B cell (primary cell): Measurements from ENCODE around the gene GREM1. TPM values are rescaled to one million over a fixed set of nuclear protein-coding genes. Genes with fewer than 3 reads are reported as not detected.

Experiments
- ATAC-seq: fragments of 200-7000 bp; cut with Tn5 transposase; one replicate; pipeline ENCODE4 v1.10.0; 2021; ENCODE audit warnings: low read depth, mild to moderate bottlenecking, moderate number of reproducible peaks, moderate library complexity
- CTCF ChIA-PET: fragments of 350-600 bp; sonication (Branson Sonifier 250); formaldehyde crosslinking; loops from one replicate; lab custom pipeline; 2021; ENCODE audit warnings: antibody characterized with exemption, inconsistent platforms; lab: Charles Lee
- POLR2A ChIA-PET: fragments of 350-600 bp; sonication (Branson Sonifier 250); formaldehyde crosslinking; loops from one replicate; lab custom pipeline; 2021; ENCODE audit warnings: antibody characterized with exemption; lab: Charles Lee
- DNase-seq: peaks from one replicate; pipeline ENCODE4 v3.0.0; 2013
- H2AFZ ChIP-seq: 2 replicates; pipeline ENCODE4 v1.6.1; 2012; ENCODE audit warnings: mild to moderate bottlenecking, low read depth, low read length; ENCODE audit not compliant: insufficient read depth, poor library complexity, severe bottlenecking
- H3K27ac ChIP-seq, 2 donors: 1 replicate in 1 of 2; 2 replicates in 1 of 2; pipeline ENCODE4 v1.5.1; 2012 to 2013; ENCODE audit warnings: low read length in 2 of 2, mild to moderate bottlenecking in 2 of 2, moderate library complexity in 1 of 2
- H3K27me3 ChIP-seq, 4 experiments: fragments of 200-600 bp in 1 of 4; sonication (generic) in 1 of 4; replicated peaks in 1 of 4; 1 replicate in 2 of 4; 2 replicates in 2 of 4; pipeline versions ENCODE4 v1.6.1 to v1.7.0; 2013 to 2016; ENCODE audit warnings: low read length in 3 of 4, mild to moderate bottlenecking in 2 of 4, mixed read lengths in 1 of 4, moderate library complexity in 1 of 4; ENCODE audit not compliant: insufficient read depth in 4 of 4, control insufficient read depth in 3 of 4; ENCODE audit errors: control extremely low read depth in 1 of 4
- H3K36me3 ChIP-seq, 2 experiments: replicated peaks in 1 of 2; 1 replicate in 1 of 2; 2 replicates in 1 of 2; pipeline versions ENCODE4 v1.6.1 to v1.7.1; 2013; ENCODE audit warnings: low read length in 1 of 2; ENCODE audit not compliant: insufficient read depth in 2 of 2, control insufficient read depth in 1 of 2; ENCODE audit errors: control extremely low read depth in 1 of 2, extremely low read depth in 1 of 2
- H3K4me1 ChIP-seq, 2 donors: fragments of 200-600 bp in 1 of 2; sonication (generic) in 1 of 2; 1 replicate in 1 of 2; 2 replicates in 1 of 2; pipeline versions ENCODE4 v1.5.1 to v1.6.1; 2013 to 2017; ENCODE audit warnings: low read length in 2 of 2; ENCODE audit not compliant: control insufficient read depth in 2 of 2, insufficient read depth in 2 of 2
- H3K4me2 ChIP-seq: replicated peaks from 2 replicates; pipeline ENCODE3; 2012; ENCODE audit warnings: mild to moderate bottlenecking, low read depth, low read length; ENCODE audit not compliant: poor library complexity, severe bottlenecking
- H3K4me3 ChIP-seq, 5 experiments: fragments of 200-600 bp in 1 of 5; sonication (generic) in 1 of 5; 1 replicate in 3 of 5; 2 replicates in 2 of 5; pipeline versions ENCODE4 v1.5.1 to v1.7.0; 2011 to 2016; ENCODE audit warnings: low read length in 4 of 5, mild to moderate bottlenecking in 4 of 5, low read depth in 2 of 5, control low read depth in 1 of 5, moderate library complexity in 1 of 5; ENCODE audit not compliant: insufficient read depth in 1 of 5; ENCODE audit errors: control extremely low read depth in 1 of 5, extremely low read depth in 1 of 5
- H3K79me2 ChIP-seq: fragments of 200-600 bp; sonication (generic); one replicate; pipeline ENCODE4 v1.6.0; 2016; ENCODE audit warnings: low read length; ENCODE audit not compliant: control insufficient read depth, insufficient read depth
- H3K9ac ChIP-seq: fragments of 200-600 bp; sonication (generic); 2 replicates; pipeline ENCODE4 v1.6.1; 2017; ENCODE audit warnings: mild to moderate bottlenecking, low read length, moderate library complexity
- H3K9me3 ChIP-seq, 3 donors: one replicate each; pipeline versions ENCODE4 v1.6.1 to v1.7.1; 2013; ENCODE audit warnings: low read length in 2 of 3; ENCODE audit not compliant: control insufficient read depth in 2 of 3, insufficient read depth in 1 of 3; ENCODE audit errors: control extremely low read depth in 1 of 3
- H4K20me1 ChIP-seq: 2 replicates; pipeline ENCODE4 v1.6.0; 2012; ENCODE audit warnings: mild to moderate bottlenecking, low read length; ENCODE audit not compliant: insufficient read depth, control insufficient read depth, poor library complexity, severe bottlenecking
- H3K27ac Mint-ChIP-seq: one replicate; pipeline ENCODE4 v1.8.0; 2021; ENCODE audit warnings: mixed read lengths
- H3K27me3 Mint-ChIP-seq: one replicate; pipeline ENCODE4 v1.8.0; 2021; ENCODE audit warnings: mixed read lengths
- H3K4me1 Mint-ChIP-seq: one replicate; pipeline ENCODE4 v1.8.0; 2021; ENCODE audit warnings: mixed read lengths
- H3K4me3 Mint-ChIP-seq: one replicate; pipeline ENCODE4 v1.8.0; 2021; ENCODE audit warnings: mixed read lengths
- H3K9me3 Mint-ChIP-seq: one replicate; pipeline ENCODE4 v1.8.0; 2022; ENCODE audit warnings: mixed read lengths; ENCODE audit not compliant: insufficient read depth
- EZH2 ChIP-seq: IDR thresholded peaks from 2 replicates; pipeline ENCODE4 v1.6.1; 2012; ENCODE audit warnings: borderline replicate concordance, low read depth, mild to moderate bottlenecking, moderate library complexity, low read length; ENCODE audit not compliant: insufficient read depth, poor library complexity, severe bottlenecking
- WGBS: methylation state at CpG from one replicate; pipeline ENCODE4 v1.1.5; 2013; ENCODE audit warnings: missing lambda C conversion rate; ENCODE audit not compliant: insufficient coverage; 5-methylcytosine and 5-hydroxymethylcytosine counted together
- intact Hi-C: fragments of 100-400 bp; cut with micrococcal nuclease; formaldehyde crosslinking; loops from one replicate; pipeline ENCODE4 v1.10.0; 2022
- polyA plus RNA-seq: library from polyadenylated mRNA; depleted of rRNA; stranded (reverse); fragments of >200 nt; gene quantifications from 2 replicates; pipeline ENCODE4 v1.2.3, GENCODE V29; 2012
- total RNA-seq, 2 donors: library from RNA; stranded (reverse); fragments of 120-200 nt in 1 of 2; gene quantifications; 1 replicate in 1 of 2; 2 replicates in 1 of 2; pipeline versions ENCODE4 v1.2.3 to v1.2.4, GENCODE V29; 2013 to 2022
- TF ChIP-seq, protein P1 (sequence below): fragments of 200-600 bp; IDR thresholded peaks from one replicate; pipeline ENCODE4 v1.8.0; 2022; ENCODE audit warnings: antibody characterized with exemption, mild to moderate bottlenecking

Gene GREM1
- total and polyA plus RNA-seq, 2 donors (not counting 1 experiment from before 2014, with no cell fraction given) = not detected

DNA sequence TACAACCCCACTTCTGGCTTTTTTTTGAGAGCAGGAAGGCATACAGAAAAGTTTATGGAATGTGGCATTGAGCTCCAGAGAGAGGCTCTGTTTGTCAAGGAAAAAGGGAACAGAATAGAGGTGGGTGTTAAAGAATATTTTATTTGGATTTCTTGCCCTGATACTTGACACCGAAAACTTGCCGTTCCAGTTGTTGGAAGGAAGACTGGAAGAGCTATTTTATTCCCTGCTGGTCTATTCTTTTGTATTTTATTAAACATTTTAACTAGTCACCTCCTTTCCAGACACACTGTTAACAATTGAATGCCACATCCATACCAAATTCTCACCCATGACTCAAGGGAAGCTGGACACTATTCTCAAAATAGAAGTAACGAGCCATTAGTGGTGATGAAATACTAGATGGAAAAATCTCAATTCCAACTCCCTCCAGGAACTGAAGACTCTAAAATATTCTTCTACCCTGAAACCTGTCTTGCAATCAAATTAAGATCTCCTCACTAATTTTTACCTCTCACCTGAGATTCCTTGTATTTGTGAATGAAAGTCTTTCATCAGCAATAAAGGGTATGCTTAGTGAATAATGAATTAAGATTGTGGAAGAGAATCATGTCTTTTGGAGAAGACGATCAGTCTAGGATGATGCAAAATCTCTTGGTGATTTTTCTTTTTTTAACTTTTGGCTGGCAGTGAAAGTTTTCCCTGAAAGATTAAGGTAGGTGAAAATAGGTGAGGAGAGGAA is 28.5 kb downstream of the GREM1 start:
- no peak for ATAC-seq
- Histone ChIP-seq H4K20me1 (no peaks in the 10 kb centered on the region), H3K4me2 (no peak overlapping the region), H3K27me3 (no peaks in the 10 kb centered on the region), H3K9me3 (no peaks in the 10 kb centered on the region), H3K9ac (no peak overlapping the region), H3K27ac (no peak overlapping the region), H3K4me3 (no peak overlapping the region), H3K79me2 (no peaks in the 10 kb centered on the region), H3K36me3 (no peaks in the 10 kb centered on the region), H2AFZ (no peak overlapping the region), H3K4me1 (no peaks in the 10 kb centered on the region)
- H3K27me3 Mint-ChIP-seq = peaks cover 15% of the 10 kb centered on the region
- ChIA-PET CTCF (no interaction called here), POLR2A (no interaction called here)
- no peak for DNase-seq
- 100% methylated on average over 1 of the region's 4 CpGs for WGBS
- TF ChIP-seq EZH2 = no peak
- TF ChIP-seq, protein P1, sequence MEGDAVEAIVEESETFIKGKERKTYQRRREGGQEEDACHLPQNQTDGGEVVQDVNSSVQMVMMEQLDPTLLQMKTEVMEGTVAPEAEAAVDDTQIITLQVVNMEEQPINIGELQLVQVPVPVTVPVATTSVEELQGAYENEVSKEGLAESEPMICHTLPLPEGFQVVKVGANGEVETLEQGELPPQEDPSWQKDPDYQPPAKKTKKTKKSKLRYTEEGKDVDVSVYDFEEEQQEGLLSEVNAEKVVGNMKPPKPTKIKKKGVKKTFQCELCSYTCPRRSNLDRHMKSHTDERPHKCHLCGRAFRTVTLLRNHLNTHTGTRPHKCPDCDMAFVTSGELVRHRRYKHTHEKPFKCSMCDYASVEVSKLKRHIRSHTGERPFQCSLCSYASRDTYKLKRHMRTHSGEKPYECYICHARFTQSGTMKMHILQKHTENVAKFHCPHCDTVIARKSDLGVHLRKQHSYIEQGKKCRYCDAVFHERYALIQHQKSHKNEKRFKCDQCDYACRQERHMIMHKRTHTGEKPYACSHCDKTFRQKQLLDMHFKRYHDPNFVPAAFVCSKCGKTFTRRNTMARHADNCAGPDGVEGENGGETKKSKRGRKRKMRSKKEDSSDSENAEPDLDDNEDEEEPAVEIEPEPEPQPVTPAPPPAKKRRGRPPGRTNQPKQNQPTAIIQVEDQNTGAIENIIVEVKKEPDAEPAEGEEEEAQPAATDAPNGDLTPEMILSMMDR = no peak
- no peak overlapping the region for H3K27ac Mint-ChIP-seq
- H3K4me1 Mint-ChIP-seq = no peaks in the 10 kb centered on the region
- H3K9me3 Mint-ChIP-seq = no peaks in the 10 kb centered on the region
- no peak overlapping the region for H3K4me3 Mint-ChIP-seq
- intact Hi-C loops = no loop called here

DNA sequence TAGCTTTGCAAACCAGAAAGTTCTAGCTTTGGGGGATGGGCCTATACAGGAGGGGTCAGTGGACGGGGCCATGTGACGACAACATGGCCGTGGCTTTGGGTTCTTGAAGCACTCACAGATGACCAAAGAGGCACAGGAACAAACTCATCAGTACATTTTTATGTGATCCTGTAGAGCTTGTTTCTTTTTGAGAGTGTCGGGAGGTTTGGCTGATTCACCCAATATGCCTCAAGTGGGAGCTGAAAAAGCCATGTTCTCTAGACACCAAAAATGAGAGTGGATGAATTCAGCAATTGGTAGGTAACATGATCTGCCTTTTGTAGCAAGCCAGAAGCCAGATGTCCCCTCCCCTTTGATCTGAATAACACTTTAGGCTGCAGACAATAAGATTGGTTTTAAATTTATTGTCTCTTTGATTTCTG is 30.1 kb downstream of the GREM1 start:
- no peak overlapping the region for H3K4me3 ChIP-seq
- peaks cover 11% of the 10 kb centered on the region for H3K27me3 Mint-ChIP-seq
- no peaks in the 10 kb centered on the region for H3K27me3 ChIP-seq
- no peak overlapping the region for H3K4me3 Mint-ChIP-seq
- H3K4me2 ChIP-seq = no peak overlapping the region
- H4K20me1 ChIP-seq = no peaks in the 10 kb centered on the region
- H3K79me2 ChIP-seq = no peaks in the 10 kb centered on the region
- ChIA-PET POLR2A (no interaction called here), CTCF (no interaction called here)
- no peaks in the 10 kb centered on the region for H3K36me3 ChIP-seq
- no peaks in the 10 kb centered on the region for H3K9me3 Mint-ChIP-seq
- DNase-seq = no peak
- H3K9ac ChIP-seq = no peak overlapping the region
- H2AFZ ChIP-seq = no peak overlapping the region
- H3K27ac ChIP-seq = no peak overlapping the region
- no peaks in the 10 kb centered on the region for H3K4me1 Mint-ChIP-seq
- H3K4me1 ChIP-seq = no peaks in the 10 kb centered on the region
- TF ChIP-seq EZH2 = no peak
- TF ChIP-seq, protein P1 = no peak
- H3K9me3 ChIP-seq = no peaks in the 10 kb centered on the region
- H3K27ac Mint-ChIP-seq = no peak overlapping the region
- intact Hi-C loops = no loop called here
- WGBS = 89% methylated on average over 3 of the region's 4 CpGs
- no peak for ATAC-seq
